Measurements from ENCODE around the gene ZFP91. TPM values are rescaled to one million over a fixed set of nuclear protein-coding genes. Genes with fewer than 3 reads are reported as not detected.

The ZFP91 gene
- total RNA-seq, 2 experiments from 2014 or later, result 46.5 to 46.7 TPM

GRCh38 chr11:58577555-58578135 lies 1.2 kb upstream of the ZFP91 start:
- Mint-ChIP-seq H3K27me3 (no peaks in the 10 kb centered on the region), H3K4me3 (peak overlapping the region; percentile 97), H3K36me3 (ENCODE audit: low read depth) (peaks cover 52% of the 10 kb centered on the region), H3K27ac (peak overlapping the region; percentile 99), H3K9me3 (no peaks in the 10 kb centered on the region), H3K4me1 (ENCODE audit: low read depth) (peaks cover 75% of the 10 kb centered on the region)
- intact Hi-C loops (cut with DNase I, micrococcal nuclease), result loop anchor here (1.0 to 10.0 kb wide), 14 partner anchors 15 to 1253 kb away; partner anchors contain the start of genes FAM111A (in 2 of the 2), CNTF (in 1 of the 2), MED19 (in 1 of the 2) and OSBP (in 1 of the 2)
- Histone ChIP-seq H3K36me3 (ENCODE audit: insufficient read depth, low read length) (no peaks in the 10 kb centered on the region), H3K4me1 (ENCODE audit: insufficient read depth, low read length) (peaks cover 30% of the 10 kb centered on the region), H3K4me3 (ENCODE audit: low read length) (peak overlapping the region; percentile 87), H3K27ac (ENCODE audit: low read depth in 1 of 2, low read length in 2 of 2) (peak overlapping the region; percentile 100), H3K9me3 (ENCODE audit: control insufficient read depth in 1 of 2, insufficient read depth in 1 of 2, low read length in 2 of 2) (no peaks in the 10 kb centered on the region), H3K27me3 (ENCODE audit: control insufficient read depth in 1 of 2, insufficient read depth in 2 of 2, low read length in 2 of 2) (no peaks in the 10 kb centered on the region)
- DNase-seq (peak; percentile 54 to 95 (median 68)), ATAC-seq (ENCODE audit: poor library complexity) (peak; percentile 16)
- no peak for TF ChIP-seq CTCF (IDR thresholded peaks at IDR 0.05)
- CTCF ChIA-PET, result interaction anchor here (0.7 to 5.8 kb wide), 7 partner anchors 10 to 54 kb away, joined by 3 to 53 read pairs (median 5); no protein-coding TSS in a partner anchor
- POLR2A ChIA-PET, result interaction anchor here (0.7 to 6.5 kb wide), 24 partner anchors 11 to 1252 kb away, joined by 3 to 108 read pairs (median 6); partner anchors contain the start of genes OSBP, SELENOH, SSRP1 and ZDHHC5

GRCh38 chr11:58578136-58578634 lies 678 bp upstream of the ZFP91 start:
- ATAC-seq (ENCODE audit: poor library complexity), result peak; percentile 48
- peak; percentile 87 to 98 (median 92) for DNase-seq
- Mint-ChIP-seq H3K4me3 (peak overlapping the region; percentile 97), H3K9me3 (no peaks in the 10 kb centered on the region), H3K27ac (peak overlapping the region; percentile 99), H3K27me3 (no peaks in the 10 kb centered on the region), H3K4me1 (ENCODE audit: low read depth) (peaks cover 78% of the 10 kb centered on the region), H3K36me3 (ENCODE audit: low read depth) (peaks cover 51% of the 10 kb centered on the region)
- TF ChIP-seq CTCF (IDR thresholded peaks at IDR 0.05), result no peak
- no peaks in the 10 kb centered on the region for H3K9me3 ChIP-seq (ENCODE audit: control insufficient read depth in 1 of 2, insufficient read depth in 1 of 2, low read length in 2 of 2)
- peak overlapping the region; percentile 100 for H3K27ac ChIP-seq (ENCODE audit: low read depth in 1 of 2, low read length in 2 of 2)
- intact Hi-C loops (cut with DNase I, micrococcal nuclease), result loop anchor here (1.0 to 10.0 kb wide), 14 partner anchors 15 to 1253 kb away; partner anchors contain the start of genes FAM111A (in 2 of the 2), CNTF (in 1 of the 2), MED19 (in 1 of the 2) and OSBP (in 1 of the 2)
- no peaks in the 10 kb centered on the region for H3K36me3 ChIP-seq (ENCODE audit: insufficient read depth, low read length)
- CTCF ChIA-PET, result interaction anchor here (1.5 to 5.8 kb wide), 4 partner anchors 11 to 55 kb away, joined by 5 to 53 read pairs (median 6); no protein-coding TSS in a partner anchor
- H3K4me1 ChIP-seq (ENCODE audit: insufficient read depth, low read length), result peaks cover 26% of the 10 kb centered on the region
- H3K4me3 ChIP-seq (ENCODE audit: low read length), result peak overlapping the region; percentile 87
- POLR2A ChIA-PET, result interaction anchor here (0.6 to 6.5 kb wide), 21 partner anchors 12 to 1252 kb away, joined by 3 to 108 read pairs (median 6); partner anchors contain the start of genes OSBP, SELENOH, SSRP1 and ZDHHC5
- no peaks in the 10 kb centered on the region for H3K27me3 ChIP-seq (ENCODE audit: control insufficient read depth in 1 of 2, insufficient read depth in 2 of 2, low read length in 2 of 2)

Measured in CD4-positive, alpha-beta T cell (primary cell).